ENCODE measurements around the gene ITSN2. TPM values are rescaled to one million over a fixed set of nuclear protein-coding genes. Genes with fewer than 3 reads are reported as not detected.

Gene ITSN2
- total and polyA plus RNA-seq, 10 donors, result 41.1 to 150 (median 107) TPM

- no peaks in the 10 kb centered on the region for H3K4me1 ChIP-seq
- peaks cover 0 to 51% (median 4%) of the 10 kb centered on the region in 6 donors for H3K36me3 ChIP-seq
- no peak for DNase-seq
- H3K27me3 ChIP-seq (replicated peaks in 1 of 7), result no peaks in the 10 kb centered on the region
- H3K4me3 ChIP-seq, result no peak overlapping the region
- WGBS, 5 donors, result 90 to 99% (median 95%) methylated on average over 4 of the region's 4 CpGs
- TF ChIP-seq CTCF (IDR thresholded peaks at IDR 0.05 in 8 of 11, conservative IDR thresholded peaks at IDR 0.05 in 3 of 11) (no peak), POLR2AphosphoS5 (IDR thresholded peaks at IDR 0.05) (no peak), POLR2A (IDR thresholded peaks at IDR 0.05) (no peak)
- intact Hi-C loops (cut with DNase I; ENCODE audit: low total_unique reads), result no loop called here
- no peak overlapping the region for H3K27ac ChIP-seq
- H3K9me3 ChIP-seq, result peaks cover 0 to 5% (median 1%) of the 10 kb centered on the region in 8 donors
Observed at GRCh38 chr2:24153478-24153877, 206.9 kb downstream of the ITSN2 start.

Small RNAs within 50 kb of the gene (small RNA-seq; reads per million reads assigned to genes)
- gene HMGN2P20 (0 reads per million in 4 donors), gene RF00602 (0 reads per million in 4 donors)

Other genes with a start within 250 kb of the ITSN2 start
- 1 to 10 TPM in 1 of 7 donors, under 1 TPM in 2, not detected in 4; 0.60 to 1.2 (median 0.89) TPM for gene PFN4, start 237.2 kb downstream of the ITSN2 start, total RNA-seq
- 1 to 10 TPM in 1 of 3 donors, under 1 TPM in 2; 0.35 to 1.3 (median 0.55) TPM for gene PFN4, start 237.2 kb downstream of the ITSN2 start, polyA plus RNA-seq
- gene FAM228B, start 237.1 kb downstream of the ITSN2 start, total RNA-seq, result 10 to 100 TPM; 18.7 to 37.7 (median 32.4) TPM
- gene FAM228B, start 237.1 kb downstream of the ITSN2 start, polyA plus RNA-seq, result 10 to 100 TPM; 12.8 to 26.5 (median 17.0) TPM
- gene FAM228A, start 185.5 kb downstream of the ITSN2 start, total RNA-seq, result 1 to 10 TPM in 4 of 7 donors, under 1 TPM in 3; 0.27 to 1.9 (median 1.2) TPM
- gene FAM228A, start 185.5 kb downstream of the ITSN2 start, polyA plus RNA-seq, result under 1 TPM; 0.21 to 0.80 (median 0.26) TPM
- gene NCOA1, start 130.7 kb upstream of the ITSN2 start, total RNA-seq, result 10 to 100 TPM; 47.0 to 73.6 (median 60.3) TPM
- gene NCOA1, start 130.7 kb upstream of the ITSN2 start, polyA plus RNA-seq, result 1 to 10 TPM; 4.4 to 6.6 (median 5.3) TPM